ENCODE results near the gene LPO.

The LPO gene

GRCh38 chr17:58303971-58304749 is 65.8 kb downstream of the LPO start:
- Mint-ChIP-seq H3K9me3 (peaks cover 3% of the 10 kb centered on the region), H3K27me3 (ENCODE audit: low read depth) (peaks cover 4% of the 10 kb centered on the region), H3K4me1 (peaks cover 8% of the 10 kb centered on the region), H3K36me3 (ENCODE audit: low read depth) (no peaks in the 10 kb centered on the region), H3K27ac (no peak overlapping the region), H3K4me3 (no peak overlapping the region)
- TF ChIP-seq CTCF (IDR thresholded peaks at IDR 0.05; ENCODE audit: unreplicated experiment in 3 of 3), result peak; percentile 49 to 61 (median 56)

DNA sequence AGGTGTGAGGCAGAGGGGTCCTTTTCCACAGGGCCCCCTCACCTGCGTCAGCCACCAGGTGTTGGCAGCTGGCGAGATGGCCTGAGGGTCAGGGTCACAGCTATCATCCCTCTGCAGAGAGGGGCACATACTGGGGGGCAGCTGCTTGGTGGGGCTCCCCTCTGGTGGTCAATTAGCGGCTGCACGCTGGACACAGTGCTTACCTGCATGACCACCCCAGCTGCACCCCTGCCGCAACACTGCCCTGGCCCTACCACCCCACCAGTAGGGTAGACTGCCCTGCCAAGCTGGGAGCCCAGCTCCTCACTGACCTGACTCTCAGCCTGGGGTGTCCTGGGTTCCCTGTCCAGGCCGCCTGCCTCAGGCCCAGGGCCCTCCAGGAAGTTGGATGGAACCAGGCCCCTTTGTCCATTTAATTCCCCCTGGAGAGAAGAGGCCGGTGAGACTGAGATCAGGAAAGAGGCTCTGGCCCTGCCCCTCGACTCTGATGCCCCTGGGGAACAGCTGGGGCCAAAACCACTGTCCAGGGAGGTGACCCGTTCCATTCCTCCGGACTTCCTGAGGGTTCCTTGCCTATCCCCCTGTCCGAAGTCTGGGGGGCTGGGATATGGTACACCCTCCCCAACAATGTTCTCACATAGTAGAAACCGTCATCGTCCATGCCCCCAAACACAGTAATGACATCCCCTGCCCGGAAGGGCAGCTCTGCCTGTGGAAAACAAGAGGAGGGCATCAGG is 66.5 kb downstream of the LPO start:
- H3K9me3 Mint-ChIP-seq, result peaks cover under 1% of the 10 kb centered on the region
- H3K27ac Mint-ChIP-seq, result no peak overlapping the region
- H3K36me3 Mint-ChIP-seq (ENCODE audit: low read depth), result no peaks in the 10 kb centered on the region
- peaks cover 4% of the 10 kb centered on the region for H3K27me3 Mint-ChIP-seq (ENCODE audit: low read depth)
- H3K4me1 Mint-ChIP-seq, result peaks cover 8% of the 10 kb centered on the region
- TF ChIP-seq CTCF (IDR thresholded peaks at IDR 0.05; ENCODE audit: unreplicated experiment in 3 of 3), result no peak
- H3K4me3 Mint-ChIP-seq, result no peak overlapping the region

GRCh38 chr17:58305626-58306025 is 67.2 kb downstream of the LPO start:
- TF ChIP-seq CTCF (IDR thresholded peaks at IDR 0.05; ENCODE audit: unreplicated experiment in 3 of 3), result no peak
- peaks cover 4% of the 10 kb centered on the region for H3K27me3 Mint-ChIP-seq (ENCODE audit: low read depth)
- no peak overlapping the region for H3K27ac Mint-ChIP-seq
- no peak overlapping the region for H3K4me3 Mint-ChIP-seq
- peaks cover 8% of the 10 kb centered on the region for H3K4me1 Mint-ChIP-seq
- no peaks in the 10 kb centered on the region for H3K9me3 Mint-ChIP-seq
- no peaks in the 10 kb centered on the region for H3K36me3 Mint-ChIP-seq (ENCODE audit: low read depth)

DNA sequence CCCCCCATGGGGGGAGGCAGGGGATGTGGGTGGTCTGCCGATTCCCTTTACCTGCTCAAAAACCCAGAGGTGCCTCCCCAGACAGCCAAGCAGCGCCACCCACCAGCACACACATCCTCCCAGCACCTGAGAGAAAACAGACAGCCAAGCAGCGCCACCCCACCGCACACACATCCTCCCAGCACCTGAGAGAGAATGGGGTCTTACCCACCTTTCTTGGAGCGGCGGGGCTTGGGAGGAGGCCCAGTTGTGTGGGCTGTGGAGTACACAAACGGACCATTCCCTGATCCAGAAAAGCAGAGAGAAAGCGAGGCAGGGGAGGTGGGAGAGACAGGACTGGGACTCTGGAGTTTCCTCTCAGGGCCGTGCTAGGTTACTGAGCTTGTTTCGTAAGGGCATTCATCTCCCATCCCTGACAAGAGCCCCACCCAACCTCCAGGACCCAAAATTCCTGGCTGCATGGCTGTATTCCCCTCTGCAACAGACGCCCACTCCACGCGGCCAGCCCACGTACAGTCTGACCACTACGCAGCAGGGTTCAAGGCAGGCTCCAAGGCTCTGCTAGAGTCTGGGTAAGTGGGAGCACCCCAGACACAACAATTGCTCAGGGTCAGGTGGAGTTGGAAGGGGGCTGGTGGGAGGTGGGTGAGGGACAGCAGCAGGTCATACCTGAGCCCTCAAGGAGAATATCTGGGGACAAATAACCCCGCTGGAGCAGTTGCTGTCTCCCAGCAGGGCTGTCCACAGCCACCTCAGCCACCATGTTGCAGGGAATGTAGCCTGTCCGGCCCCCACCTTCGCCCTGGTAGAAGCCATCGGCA is 68.0 kb downstream of the LPO start:
- Mint-ChIP-seq H3K27me3 (ENCODE audit: low read depth) (peaks cover 4% of the 10 kb centered on the region), H3K27ac (no peak overlapping the region), H3K4me1 (peaks cover 8% of the 10 kb centered on the region), H3K4me3 (no peak overlapping the region), H3K36me3 (ENCODE audit: low read depth) (no peaks in the 10 kb centered on the region), H3K9me3 (no peaks in the 10 kb centered on the region)
- no peak for TF ChIP-seq CTCF (IDR thresholded peaks at IDR 0.05; ENCODE audit: unreplicated experiment in 3 of 3)

- no peak for TF ChIP-seq CTCF (IDR thresholded peaks at IDR 0.05; ENCODE audit: unreplicated experiment in 3 of 3)
- peaks cover 4% of the 10 kb centered on the region for H3K27me3 Mint-ChIP-seq (ENCODE audit: low read depth)
Observed at GRCh38 chr17:58307468-58308172, 69.2 kb downstream of the LPO start.

More at GRCh38 chr17:58307468-58308172, 69.2 kb downstream of the LPO start:
- Mint-ChIP-seq H3K36me3 (ENCODE audit: low read depth) (no peaks in the 10 kb centered on the region), H3K4me3 (no peak overlapping the region), H3K9me3 (no peaks in the 10 kb centered on the region), H3K27ac (no peak overlapping the region), H3K4me1 (peaks cover 8% of the 10 kb centered on the region)

Measured in nephron (organoid).